G401.6 (cell line): ENCODE results near the gene DOK6.

Experiments used
- FAIRE-seq: peaks from 2 replicates; lab custom pipeline; 2012; peaks lifted over from hg19 to GRCh38; lab: Jason Lieb, UNC

Gene DOK6

DNA sequence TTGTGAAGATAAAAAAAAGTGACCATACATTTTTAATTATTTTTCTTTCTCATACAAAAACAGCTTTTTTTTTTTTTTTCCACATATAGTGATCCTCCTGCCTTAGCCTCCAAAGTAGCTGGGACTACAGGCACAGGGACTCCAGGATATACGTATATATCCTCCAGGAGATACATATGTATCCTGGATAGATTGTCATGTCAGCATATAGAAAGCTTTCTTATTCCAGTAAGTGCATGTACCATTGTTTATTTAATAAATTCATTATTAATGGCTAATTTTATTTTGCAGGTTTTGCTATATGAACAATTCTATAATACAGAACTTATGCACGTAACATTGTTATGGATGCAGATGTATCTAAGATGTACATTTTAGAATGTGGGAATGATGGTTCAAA lies 138.7 kb downstream of the DOK6 start:
- FAIRE-seq = no peak

DNA sequence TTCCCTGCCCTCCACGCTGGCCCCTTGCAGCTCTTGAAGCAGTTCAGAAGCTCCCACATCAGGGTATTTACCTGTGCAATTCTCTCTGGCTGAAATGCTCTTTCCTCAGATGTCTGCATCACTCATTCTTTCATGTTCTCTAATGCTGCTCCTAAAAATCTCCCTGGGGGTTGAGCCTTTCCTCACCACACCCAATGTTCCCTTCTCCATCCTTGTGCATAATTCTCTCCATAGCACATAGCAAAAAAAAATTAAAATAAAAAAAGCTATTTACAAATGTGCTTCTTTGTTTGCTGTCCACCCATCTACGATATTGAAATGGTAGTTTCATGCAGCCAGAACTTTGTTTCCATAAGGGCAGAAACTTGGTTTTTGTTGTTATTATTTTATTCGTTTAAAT lies 155.5 kb downstream of the DOK6 start:
- FAIRE-seq = no peak

DNA sequence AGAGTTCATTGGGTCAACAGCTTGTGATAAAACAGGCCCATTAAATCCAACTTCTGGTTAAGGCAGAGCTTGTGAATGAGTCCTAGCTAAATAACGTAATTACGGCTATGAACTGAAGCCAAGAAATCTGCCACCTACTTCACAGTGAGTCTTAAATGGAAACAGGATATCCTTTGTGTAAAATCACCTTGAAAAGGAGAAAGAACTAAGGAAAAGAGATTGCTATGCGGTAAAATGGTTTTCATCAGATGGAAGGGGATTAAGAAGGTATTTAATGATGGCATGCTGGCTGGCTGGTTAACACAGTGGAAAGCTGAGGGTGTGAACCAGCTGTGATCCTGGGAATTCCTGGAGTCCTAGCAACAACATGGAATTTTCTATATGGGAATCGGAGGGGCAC lies 156.6 kb downstream of the DOK6 start:
- FAIRE-seq = no peak

DNA sequence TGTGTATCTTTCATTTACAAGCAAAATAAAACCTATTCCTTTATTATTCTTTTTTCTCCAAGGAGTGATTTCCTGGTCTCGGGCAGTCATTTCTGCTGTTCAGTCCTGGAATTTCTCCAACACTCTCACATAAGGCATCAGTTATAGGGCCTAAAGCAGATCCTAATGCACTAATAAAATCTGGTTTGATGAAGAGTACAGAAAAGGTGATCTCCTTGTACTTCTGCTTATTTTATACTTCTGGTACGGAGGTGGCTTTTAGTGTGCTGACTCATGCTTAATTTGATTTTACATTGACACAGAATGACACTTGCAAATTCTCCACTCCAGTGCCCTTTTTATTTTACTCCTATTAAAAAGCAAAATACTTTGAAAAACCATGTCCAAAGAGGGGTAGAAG lies 157.4 kb downstream of the DOK6 start:
- no peak for FAIRE-seq

DNA sequence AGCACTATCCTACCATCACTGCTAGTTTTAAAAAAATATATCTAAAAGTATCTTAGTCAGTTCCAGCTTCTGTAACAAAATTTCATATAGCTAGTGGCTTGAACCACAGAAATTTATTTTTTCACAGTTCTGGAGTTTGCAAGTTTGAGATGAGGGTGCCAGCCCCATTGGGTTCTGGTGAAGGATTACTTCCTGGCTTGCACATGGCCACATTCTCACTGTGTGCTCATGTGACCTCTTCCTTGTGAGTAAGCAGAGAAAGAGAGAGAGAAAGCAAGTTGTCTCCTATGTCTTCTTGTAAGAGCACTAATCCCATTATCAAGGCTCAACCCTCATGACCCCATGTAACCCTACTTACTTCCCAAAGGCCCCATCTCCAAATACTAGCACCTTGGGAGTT lies 158.9 kb downstream of the DOK6 start:
- FAIRE-seq = no peak

DNA sequence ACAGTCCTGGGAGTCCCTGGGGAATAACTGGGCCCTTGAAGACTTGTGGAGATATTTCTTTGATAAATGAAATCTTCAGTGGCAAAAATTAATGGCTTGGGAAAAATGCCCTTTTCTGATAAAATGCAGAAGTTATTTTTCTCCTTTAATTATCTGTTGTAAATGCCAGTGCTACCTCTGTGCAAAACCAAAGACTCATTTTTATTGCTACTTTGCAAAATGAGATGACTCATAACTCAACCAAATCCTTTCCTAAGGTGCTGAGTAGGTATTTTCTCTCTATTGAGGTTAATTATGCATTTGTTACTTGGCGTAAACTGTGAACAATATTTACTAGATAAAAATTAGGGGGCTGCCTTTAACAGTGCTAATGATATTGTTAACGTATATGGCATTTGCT lies 163.9 kb downstream of the DOK6 start:
- no peak for FAIRE-seq

DNA sequence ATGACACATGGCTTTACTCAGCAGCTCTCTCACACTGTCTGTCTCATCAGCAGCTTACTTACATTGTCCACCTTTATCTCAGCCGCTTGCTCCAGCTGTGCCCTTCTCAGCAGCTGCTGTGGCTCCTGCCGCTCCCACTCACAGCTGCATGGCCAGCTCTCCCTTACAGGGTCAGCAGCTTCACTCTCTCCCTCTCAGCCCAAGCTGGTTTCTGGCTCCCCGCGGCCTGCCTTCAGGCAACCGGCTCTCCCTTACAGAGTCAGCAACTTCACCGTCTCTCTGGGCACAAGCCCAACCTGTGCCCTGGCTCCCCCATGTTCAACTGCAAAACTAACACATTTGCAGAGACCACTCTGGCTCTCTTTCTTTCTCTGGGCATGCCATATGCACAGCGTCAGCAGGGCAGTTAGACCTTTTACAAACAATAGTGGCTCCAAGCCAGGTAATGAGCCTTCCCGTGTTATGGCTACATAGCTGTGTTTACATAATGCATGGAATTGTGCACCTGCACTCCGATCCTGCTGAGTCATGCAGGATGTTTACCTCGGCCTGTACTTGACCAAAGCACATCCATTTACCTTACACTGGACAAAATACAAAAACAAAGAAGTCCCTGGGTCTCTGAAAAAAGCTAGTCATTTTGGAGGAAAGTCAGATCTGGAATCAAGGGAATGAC lies 167.3 kb downstream of the DOK6 start:
- no peak for FAIRE-seq

DNA sequence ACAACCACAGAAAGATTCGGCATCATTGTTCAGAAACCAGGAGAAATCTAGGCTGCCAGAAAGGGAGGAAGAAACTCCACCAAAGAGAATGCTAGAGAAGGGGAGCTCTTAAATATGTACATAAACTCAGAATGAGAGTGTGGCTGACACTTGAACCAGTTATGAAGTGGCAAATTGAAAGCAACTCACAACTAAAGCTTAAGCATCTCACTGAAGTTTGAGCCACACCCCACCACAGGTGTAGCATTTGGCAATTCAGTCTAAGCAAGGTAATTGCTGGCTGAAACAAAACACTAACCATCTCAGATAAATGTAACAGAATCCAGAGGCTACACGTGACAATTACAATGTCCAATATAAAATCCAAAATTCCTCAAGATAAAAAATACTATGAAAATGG lies 168.4 kb downstream of the DOK6 start:
- no peak for FAIRE-seq

DNA sequence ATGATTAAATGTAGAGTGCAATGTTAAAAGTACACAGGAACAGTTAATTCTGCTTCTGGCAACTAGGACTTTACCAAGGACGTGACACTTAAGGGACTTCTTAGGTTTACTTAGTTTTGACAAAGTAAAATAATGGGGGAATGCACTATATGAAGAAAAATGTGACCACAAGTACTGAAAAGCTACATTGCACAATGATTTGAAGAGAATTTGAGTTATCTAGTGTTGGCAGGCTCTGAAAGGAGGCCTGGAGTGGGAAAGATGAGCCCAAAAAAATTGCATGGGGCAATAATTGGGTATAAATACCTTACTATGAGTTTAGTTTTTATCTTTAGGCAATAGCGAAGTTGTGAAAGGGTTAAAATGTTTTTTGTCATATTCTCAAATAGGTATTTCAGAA lies 173.7 kb downstream of the DOK6 start:
- no peak for FAIRE-seq

DNA sequence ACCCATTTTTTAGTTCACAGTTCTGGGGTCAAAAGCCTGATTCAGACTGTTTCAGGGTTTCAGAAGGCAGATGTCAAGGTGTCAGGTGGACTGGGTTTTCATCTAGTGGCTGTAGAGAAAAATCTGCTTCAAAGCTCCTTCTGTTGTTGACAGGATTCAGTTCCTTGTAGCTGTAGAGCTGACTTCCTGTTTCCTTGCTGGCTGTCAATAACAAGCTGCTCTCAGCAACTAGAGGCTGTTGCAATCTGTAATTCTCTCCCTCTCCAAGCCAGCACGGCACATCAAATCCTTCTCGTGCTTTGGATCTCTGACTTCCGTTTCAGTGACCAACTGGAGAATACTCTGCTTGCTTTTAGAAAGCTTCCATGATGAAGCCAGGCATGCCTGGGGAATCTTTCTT lies 179.4 kb downstream of the DOK6 start:
- no peak for FAIRE-seq

DNA sequence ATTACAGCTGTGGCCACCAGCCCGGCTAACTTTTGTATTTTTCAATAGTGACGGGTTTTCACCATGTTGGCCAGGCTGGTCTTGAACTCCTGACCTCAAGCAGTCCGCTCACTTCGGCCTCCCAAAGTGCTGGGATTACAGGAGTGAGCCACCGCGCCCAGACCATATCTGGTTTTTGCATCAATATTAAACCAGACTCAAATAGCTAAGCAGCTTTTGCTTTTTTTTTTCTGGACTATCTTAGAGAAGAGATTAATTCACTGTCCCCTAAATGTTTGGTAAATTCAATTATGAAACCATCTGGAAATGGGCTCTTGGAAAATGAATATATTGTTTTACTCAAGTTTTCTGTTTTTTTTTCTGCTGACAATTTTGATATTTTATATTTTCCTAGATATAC lies 183.7 kb downstream of the DOK6 start:
- no peak for FAIRE-seq

DNA sequence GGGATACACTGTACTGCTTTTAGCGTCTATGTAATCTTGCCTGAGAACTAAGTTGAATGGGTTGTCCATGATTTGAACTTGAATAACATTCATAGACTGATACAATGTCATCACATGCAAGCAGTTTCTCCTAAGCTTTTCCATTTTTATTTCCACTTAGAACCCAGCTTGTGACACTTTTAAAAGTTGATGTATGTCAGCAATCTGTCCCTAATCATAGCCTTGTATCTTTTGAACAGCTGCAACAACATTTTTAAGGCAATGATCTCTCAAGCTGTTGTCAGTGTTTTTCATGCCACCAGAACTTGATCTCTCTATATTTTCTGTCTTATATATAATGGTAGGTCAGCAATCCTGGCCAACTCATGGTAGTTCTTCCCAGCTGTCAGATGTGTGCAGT lies 185.0 kb downstream of the DOK6 start:
- FAIRE-seq = no peak

DNA sequence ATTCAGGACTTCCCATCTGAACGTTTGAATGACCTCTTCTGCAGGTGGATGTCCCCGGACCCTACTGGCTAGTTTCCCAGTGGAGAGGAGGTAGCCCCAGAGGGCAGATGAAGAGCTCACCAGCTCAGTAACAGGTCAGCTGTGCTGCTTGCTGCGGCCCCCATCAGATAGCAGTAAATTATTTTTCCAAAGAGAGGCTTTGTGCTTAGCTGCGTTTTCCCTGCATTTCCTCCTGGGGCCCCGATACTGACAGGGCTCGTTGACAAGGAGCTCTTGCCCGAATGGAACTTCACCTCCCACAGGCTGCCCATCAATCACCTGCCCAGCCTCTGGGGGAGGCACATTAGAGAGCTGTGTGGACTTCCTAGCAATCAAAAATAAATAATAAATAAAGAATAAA lies 185.8 kb downstream of the DOK6 start:
- no peak for FAIRE-seq

DNA sequence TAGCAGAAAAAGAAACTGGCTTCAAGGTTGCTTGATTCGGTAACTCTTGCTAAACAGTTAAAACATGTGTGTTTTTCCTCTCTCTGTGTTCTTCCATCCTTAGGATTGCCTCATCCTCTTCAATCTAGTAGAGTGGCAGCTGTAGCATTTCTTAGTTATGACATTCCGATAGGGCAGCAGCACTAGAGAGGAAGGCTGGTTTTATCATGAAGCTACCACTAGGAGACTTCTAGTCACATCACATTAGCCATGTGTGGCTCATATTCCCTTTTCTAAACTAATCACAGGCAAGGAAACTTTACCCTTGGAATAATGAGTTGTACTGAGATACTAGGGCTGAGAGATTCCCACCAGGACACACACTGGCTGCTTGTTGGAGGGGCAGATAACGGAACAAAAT lies 187.6 kb downstream of the DOK6 start:
- no peak for FAIRE-seq

DNA sequence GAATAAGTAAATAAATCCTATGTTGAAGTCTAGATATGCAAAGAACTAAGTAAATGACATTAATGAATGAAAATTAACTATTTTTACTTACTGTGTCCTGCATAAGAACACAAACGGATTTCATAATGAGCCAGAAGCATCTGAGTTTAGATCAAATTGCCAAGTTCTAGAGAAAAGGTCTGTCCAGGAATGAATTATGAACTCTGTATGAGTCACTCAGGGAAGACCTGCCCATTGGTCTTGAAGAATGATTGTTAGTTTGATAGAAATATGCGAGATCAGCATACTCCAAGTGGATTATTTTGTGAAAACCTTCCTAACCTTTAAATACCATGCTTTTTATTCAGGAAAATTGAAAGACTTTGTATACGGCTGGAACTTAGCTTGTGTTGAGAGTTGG lies 189.5 kb downstream of the DOK6 start:
- no peak for FAIRE-seq

DNA sequence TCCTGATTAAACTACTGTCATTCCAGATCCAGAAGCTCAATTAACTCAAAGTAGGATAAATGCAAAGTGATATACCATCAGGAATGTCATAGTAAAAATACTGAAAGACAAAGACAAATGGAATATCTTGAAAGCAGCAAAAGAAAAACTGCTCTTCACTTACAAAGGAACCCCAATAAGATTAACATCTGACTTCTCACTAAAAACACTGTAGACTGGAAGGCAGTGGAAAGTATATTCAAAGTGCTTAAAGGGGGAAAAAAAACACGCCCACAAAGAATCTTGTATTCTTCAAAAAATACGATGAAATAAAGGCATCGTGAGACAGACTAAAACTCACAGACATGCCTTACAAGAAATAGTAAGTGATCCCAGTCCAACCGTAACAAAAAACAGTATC lies 195.7 kb downstream of the DOK6 start:
- no peak for FAIRE-seq

DNA sequence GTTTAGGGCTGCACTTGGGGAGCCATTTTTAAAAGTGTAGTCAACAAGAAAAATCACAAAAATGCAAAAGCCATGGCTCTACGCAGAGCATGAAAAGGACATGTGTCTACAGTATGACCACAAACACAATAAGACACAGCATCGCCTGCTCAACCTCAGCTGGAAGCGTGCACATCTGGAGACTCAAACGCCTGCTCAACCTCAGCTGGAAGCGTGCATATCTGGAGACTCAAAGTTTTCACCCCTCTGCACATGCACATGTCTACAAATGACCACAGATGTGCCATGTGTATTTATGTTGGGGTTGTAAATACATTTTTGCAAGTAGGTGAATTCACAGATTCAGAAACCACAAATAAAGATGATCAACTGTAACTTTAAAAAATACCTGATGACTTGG lies 196.9 kb downstream of the DOK6 start:
- no peak for FAIRE-seq

DNA sequence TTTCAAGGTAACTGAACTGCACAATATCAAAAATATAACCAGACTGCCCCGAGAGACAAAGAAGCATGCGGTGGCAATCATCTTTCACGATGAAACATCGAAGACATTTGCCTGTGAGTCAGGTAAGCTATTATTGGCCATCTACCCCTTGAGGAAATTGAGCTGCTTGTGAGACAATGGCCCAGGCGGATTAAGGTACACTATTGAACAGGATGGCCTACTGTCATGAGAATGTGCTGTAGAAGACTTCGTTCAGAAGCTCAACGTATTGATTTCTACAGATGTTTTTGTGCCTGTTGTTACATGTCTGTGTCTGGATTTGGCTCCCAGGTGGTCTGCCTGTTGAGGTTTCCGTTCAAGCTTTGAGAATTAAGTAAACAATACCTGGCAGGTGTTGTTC lies 198.7 kb downstream of the DOK6 start:
- no peak for FAIRE-seq

DNA sequence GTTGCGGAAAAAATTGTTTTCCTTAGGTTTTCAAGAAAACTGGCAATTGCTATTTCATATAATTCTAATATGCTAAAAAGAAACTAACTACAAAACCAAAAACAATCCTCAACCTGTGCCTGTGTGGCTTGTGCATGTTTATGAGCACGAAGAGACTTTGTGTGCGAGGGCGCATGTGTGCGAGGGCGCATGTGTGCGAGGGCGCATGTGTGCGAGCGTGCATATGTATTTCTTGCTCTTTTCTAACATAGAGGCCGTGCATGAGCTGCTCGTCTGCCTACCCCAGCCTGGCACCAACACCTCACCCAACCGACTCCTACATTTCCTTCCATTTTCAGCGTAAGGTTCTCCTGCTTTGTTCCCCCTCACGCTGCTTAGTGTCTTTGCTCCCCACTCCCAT lies 211.6 kb downstream of the DOK6 start:
- no peak for FAIRE-seq

DNA sequence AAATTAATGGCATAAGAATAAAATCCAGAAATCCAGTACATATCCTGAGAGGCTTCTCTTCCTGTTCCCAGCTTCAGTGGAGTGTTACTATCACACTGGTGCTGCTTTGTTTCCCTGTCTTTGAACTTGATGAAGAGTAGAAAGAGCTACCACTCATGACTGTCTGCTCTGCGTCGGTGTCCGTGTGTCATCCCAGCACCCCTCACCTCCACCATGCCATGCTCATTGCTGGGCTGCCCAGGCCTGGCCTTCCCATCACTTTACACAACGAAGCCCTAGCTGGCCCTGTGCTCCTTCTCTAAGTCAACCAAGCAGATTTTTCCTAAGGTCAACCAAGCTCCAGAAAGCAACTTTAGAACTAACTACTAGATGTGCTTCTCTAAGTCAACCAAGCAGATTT lies 215.4 kb downstream of the DOK6 start:
- FAIRE-seq = no peak

DNA sequence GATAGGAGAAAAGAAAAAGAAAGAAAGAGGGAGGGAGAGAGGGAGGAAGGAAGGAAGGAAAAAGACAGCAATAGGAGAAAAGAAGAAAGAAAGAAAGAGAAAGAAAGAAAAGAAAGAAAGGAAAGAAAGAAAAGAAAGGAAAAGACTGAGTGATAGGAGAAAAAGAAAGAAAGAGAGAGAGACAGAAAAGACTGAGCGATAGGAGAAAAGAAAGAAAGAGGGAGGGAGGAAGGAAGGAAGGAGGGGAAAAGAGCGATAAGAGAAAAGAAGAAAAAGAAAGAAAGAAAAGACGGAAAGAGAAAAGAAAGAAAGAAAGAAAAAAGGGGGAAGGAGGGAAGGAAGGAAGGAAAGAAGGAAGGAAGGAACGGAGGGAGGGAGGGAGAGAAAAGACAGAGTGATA lies 216.7 kb downstream of the DOK6 start:
- FAIRE-seq = no peak

DNA sequence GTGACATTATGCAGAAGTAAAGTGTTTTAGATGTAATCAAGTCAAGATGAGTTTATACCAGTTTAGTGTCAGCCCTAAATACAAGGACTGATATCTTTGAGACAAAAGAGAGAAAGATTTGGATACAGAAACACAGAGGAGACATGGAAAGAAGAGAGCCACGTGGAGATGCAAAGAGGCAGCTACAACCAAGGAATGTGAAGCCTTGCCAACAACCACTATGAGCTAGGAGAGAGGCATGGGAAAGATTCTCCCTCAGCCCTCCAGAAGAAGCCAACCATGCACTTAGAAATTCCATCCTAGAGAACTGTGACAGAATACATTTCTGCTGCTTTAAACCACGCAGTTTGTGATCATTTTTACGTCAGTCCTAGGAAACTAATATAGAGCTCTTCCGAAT lies 217.2 kb downstream of the DOK6 start:
- no peak for FAIRE-seq

DNA sequence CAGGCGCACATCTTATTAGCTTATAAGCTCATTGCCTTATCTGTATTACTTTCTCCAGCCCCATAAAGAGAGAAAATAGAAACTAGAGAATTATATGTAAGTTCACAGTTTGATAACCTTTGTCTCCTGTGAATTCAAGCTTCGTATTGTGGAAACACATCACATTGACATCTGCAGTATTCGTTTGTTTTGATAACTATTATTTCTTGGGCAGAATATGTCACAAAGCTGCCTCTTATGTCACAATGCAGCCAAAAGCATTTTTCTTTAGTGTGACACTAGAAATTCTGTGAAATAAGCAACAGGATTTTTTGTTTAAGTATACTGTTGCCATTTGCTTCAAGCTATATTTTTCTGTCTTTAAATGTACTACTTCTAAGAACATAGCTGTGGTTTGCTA lies 221.5 kb downstream of the DOK6 start:
- FAIRE-seq = no peak

DNA sequence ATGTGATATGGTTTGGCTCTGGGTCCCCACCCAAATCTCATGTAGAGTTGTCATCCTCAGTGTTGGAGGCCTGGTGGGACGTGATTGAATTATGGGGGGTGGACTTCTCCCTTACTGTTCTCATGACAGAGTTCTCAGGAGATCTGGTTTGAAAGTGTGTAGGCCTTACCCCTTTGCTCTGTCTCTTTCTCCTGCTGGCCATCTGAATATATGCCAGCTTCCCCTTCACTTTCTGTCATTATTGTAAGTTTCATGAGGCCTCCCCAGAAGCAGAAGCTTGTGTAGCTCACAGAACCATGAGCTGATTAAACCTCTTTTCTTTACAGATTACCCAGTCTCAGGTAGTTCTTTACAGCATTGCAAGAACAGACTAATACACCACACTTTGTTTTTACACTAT lies 222.3 kb downstream of the DOK6 start:
- no peak for FAIRE-seq

DNA sequence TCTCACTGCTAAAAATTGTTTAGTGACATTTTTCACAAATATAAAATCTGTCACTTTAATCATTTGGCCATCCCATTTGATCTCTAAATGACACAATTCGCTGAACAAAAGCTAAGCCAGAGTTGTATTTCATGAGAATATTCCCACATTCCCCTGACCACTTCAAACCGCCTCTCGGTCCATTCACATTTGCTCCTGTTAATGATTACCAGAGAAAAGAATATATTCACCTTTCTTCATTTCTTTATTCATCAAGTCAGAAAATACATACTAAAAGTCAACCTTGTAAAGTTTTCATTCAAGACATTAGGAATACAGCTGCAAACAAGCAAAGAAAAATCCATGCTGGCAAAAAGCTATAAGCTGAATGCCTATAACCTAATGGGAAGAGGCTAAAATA lies 225.5 kb downstream of the DOK6 start:
- no peak for FAIRE-seq
